GM19239 (cell line): Measurements from ENCODE around the gene SH3D21.

Experiments used
- DNase-seq: peaks from one replicate; pipeline ENCODE4 v3.0.0; 2011; ENCODE audit warnings: low spot score; ENCODE audit not compliant: insufficient read length
- FAIRE-seq: peaks from 2 replicates; lab custom pipeline; 2011; peaks lifted over from hg19 to GRCh38; lab: Jason Lieb, UNC

The SH3D21 gene

GRCh38 chr1:36352910-36353878 is 47.0 kb downstream of the SH3D21 start:
- no peak for DNase-seq
- FAIRE-seq = no peak

GRCh38 chr1:36354486-36354885 is 48.3 kb downstream of the SH3D21 start:
- no peak for DNase-seq
- FAIRE-seq = no peak

- FAIRE-seq = no peak
- no peak for DNase-seq
Measured at GRCh38 chr1:36355811-36356210, 49.6 kb downstream of the SH3D21 start.

GRCh38 chr1:36358514-36359084 is 52.4 kb downstream of the SH3D21 start:
- DNase-seq = no peak
- FAIRE-seq = no peak

- DNase-seq = no peak
- no peak for FAIRE-seq
Measured at GRCh38 chr1:36359383-36359782, 53.2 kb downstream of the SH3D21 start.

GRCh38 chr1:36359911-36360550 is 53.9 kb downstream of the SH3D21 start:
- FAIRE-seq (no peak), DNase-seq (no peak)

- FAIRE-seq (no peak), DNase-seq (no peak)
Measured at GRCh38 chr1:36365381-36365780, 59.2 kb downstream of the SH3D21 start.

GRCh38 chr1:36366091-36366661 is 60.0 kb downstream of the SH3D21 start:
- DNase-seq (no peak), FAIRE-seq (peak; percentile 83)

GRCh38 chr1:36367066-36367465 is 60.9 kb downstream of the SH3D21 start:
- FAIRE-seq (no peak), DNase-seq (no peak)

- no peak for FAIRE-seq
Measured at GRCh38 chr1:36367798-36368197, 61.6 kb downstream of the SH3D21 start.

GRCh38 chr1:36369061-36369861 is 63.1 kb downstream of the SH3D21 start:
- DNase-seq (peak; percentile 66), FAIRE-seq (peak; percentile 97)

More at GRCh38 chr1:36367798-36368197, 61.6 kb downstream of the SH3D21 start:
- no peak for DNase-seq
